ENCODE measurements around the gene AOX1.

- TF ChIP-seq CTCF (IDR thresholded peaks at IDR 0.05) (no peak), EZH2 (IDR thresholded peaks at IDR 0.05; ENCODE audit: borderline replicate concordance, insufficient read depth, low read depth, low read length, poor library complexity, severe bottlenecking) (no peak)
These were observed 30.4 kb downstream of the AOX1 start for GRCh38 chr2:200616193-200616592.

All from B cell (primary cell).